ENCODE results near the gene NFIX. TPM values are rescaled to one million over a fixed set of nuclear protein-coding genes. Genes with fewer than 3 reads are reported as not detected.

The NFIX gene
- total and polyA plus RNA-seq, 9 of the 15 experiments (the other 6 are each of a cell fraction or from before 2014, with no cell fraction given): 0.28 to 26.8 (median 5.4) TPM

GRCh38 chr19:13069415-13070359, 74.4 kb downstream of the NFIX start (continued):
- TF ChIP-seq CREB1 (IDR thresholded peaks at IDR 0.05) (peak; percentile 22; the same call in 1 of the 2 replicates), CREB1 (CRISPR knock-in tag; IDR thresholded peaks at IDR 0.05) (0 out of 2 replicates have a peak, but pooled peaks have one; percentile 15), ZNF197 (CRISPR knock-in tag; IDR thresholded peaks at IDR 0.05; ENCODE audit: low read depth) (peak; percentile 88), TFAP4 (CRISPR knock-in tag; IDR thresholded peaks at IDR 0.05; ENCODE audit: borderline replicate concordance) (peak; percentile 97), ZNF589 (CRISPR knock-in tag; IDR thresholded peaks at IDR 0.05; ENCODE audit: low read depth) (peak; percentile 90), E2F8 (IDR thresholded peaks at IDR 0.05; ENCODE audit: low read depth, partially characterized antibody) (no peak), TCF3 (CRISPR knock-in tag; IDR thresholded peaks at IDR 0.05) (peak; percentile 99), MEF2D (tag; conservative IDR thresholded peaks at IDR 0.05; ENCODE audit: low read depth) (peak; percentile 76), RFX5 (IDR thresholded peaks at IDR 0.05; ENCODE audit: low read depth, low read length) (no peak), NCOA6 (IDR thresholded peaks at IDR 0.05) (no peak), COPS2 (conservative IDR thresholded peaks at IDR 0.05) (no peak), FOXA3 (CRISPR knock-in tag; conservative IDR thresholded peaks at IDR 0.05 in 1 of 2, IDR thresholded peaks at IDR 0.05 in 1 of 2) (peak; percentile 100), SREBF2 (CRISPR knock-in tag; IDR thresholded peaks at IDR 0.05) (no peak), ZSCAN29 (IDR thresholded peaks at IDR 0.05) (no peak), TARDBP (IDR thresholded peaks at IDR 0.05) (peak; percentile 97), ZNF76 (CRISPR knock-in tag; IDR thresholded peaks at IDR 0.05; ENCODE audit: borderline replicate concordance) (peak; percentile 18; the same call in 1 of the 2 replicates), ZFPM2 (CRISPR knock-in tag; IDR thresholded peaks at IDR 0.05) (0 out of 2 replicates have a peak, but pooled peaks have one; percentile 9), TEAD4 (IDR thresholded peaks at IDR 0.05; ENCODE audit: low read length) (peak; percentile 98), TEAD4 (CRISPR knock-in tag; IDR thresholded peaks at IDR 0.05; ENCODE audit: borderline replicate concordance) (no peak), ETV1 (tag; conservative IDR thresholded peaks at IDR 0.05; ENCODE audit: low read depth) (peak; percentile 31; the same call in 1 of the 2 replicates), BHLHE40 (IDR thresholded peaks at IDR 0.05; ENCODE audit: low read length) (peak; percentile 80), ZNF584 (CRISPR knock-in tag; IDR thresholded peaks at IDR 0.05; ENCODE audit: low read depth) (peak; percentile 95; the same call in 1 of the 2 replicates), GABPA (tag; conservative IDR thresholded peaks at IDR 0.05; ENCODE audit: low read depth) (no peak), POLR2G (IDR thresholded peaks at IDR 0.05; ENCODE audit: low read depth, low read length) (peak; percentile 59), DACH1 (IDR thresholded peaks at IDR 0.05; ENCODE audit: partially characterized antibody) (peak; percentile 78)
